C4-2B (cell line): Measurements from ENCODE around the gene SORCS1.

Experiments used
- CTCF ChIP-seq: fragments of 450-650 bp; conservative IDR thresholded peaks from 2 replicates; pipeline ENCODE4 v1.5.1; 2017; ENCODE audit warnings: mild to moderate bottlenecking
- ZFX ChIP-seq: fragments of 450-650 bp; IDR thresholded peaks from 2 replicates; pipeline ENCODE4 v1.6.1; 2017

- TF ChIP-seq CTCF (no peak), ZFX (no peak)
Measured at GRCh38 chr10:107004362-107004761, 160.1 kb downstream of the SORCS1 start.
